Endometrial microvascular endothelial cells (primary cell): ENCODE measurements around the gene TMSB10. TPM values are rescaled to one million over a fixed set of nuclear protein-coding genes. Genes with fewer than 3 reads are reported as not detected.
"Not testable (repeated sequence)": the region's sequence is repeated elsewhere in the genome, so short reads cannot be mapped to it uniquely, and the experiment has no call there.

Experiments
- in situ Hi-C: cut with HindIII; loops from 2 replicates; pipeline ENCODE4 v1.10.0; 2017; ENCODE audit warnings: low sequenced_read_pairs, low pct_unique_long_range_greater_than_20kb; ENCODE audit errors: inconsistent ontology term
- total RNA-seq: library from RNA; depleted of rRNA; stranded (reverse); fragments of >200 nt; gene quantifications from one replicate; pipeline ENCODE4 v1.2.3, GENCODE V29; 2015; ENCODE audit errors: inconsistent ontology term

The TMSB10 gene
- total RNA-seq, 1 donor from 2014 or later: 8,106 TPM

- in situ Hi-C loops: no loop called here
These were observed 7.7 kb upstream of the TMSB10 start for GRCh38 chr2:84897773-84898172.

- in situ Hi-C loops: no loop called here
These were observed 5.9 kb upstream of the TMSB10 start for GRCh38 chr2:84899304-84900204.

DNA sequence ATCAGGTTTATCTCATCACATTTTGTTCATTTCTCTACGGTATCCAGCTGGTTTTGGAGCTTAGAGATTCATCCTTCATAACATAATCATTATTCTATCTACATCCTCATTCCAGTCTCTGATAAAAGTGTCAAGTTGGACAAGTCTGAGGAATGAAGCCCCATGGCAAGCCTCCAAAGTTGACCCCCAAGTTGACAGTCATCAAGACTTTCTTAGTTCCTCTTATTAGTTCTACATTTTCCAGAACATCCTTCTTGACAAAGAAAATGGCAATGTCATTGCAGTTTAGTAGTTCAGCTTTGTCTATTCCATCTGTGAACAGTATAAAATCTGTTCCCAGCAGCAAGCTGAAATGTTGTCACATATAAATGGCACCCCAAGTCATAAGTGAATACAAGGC is 4.5 kb upstream of the TMSB10 start:
- in situ Hi-C loops: no loop called here

DNA sequence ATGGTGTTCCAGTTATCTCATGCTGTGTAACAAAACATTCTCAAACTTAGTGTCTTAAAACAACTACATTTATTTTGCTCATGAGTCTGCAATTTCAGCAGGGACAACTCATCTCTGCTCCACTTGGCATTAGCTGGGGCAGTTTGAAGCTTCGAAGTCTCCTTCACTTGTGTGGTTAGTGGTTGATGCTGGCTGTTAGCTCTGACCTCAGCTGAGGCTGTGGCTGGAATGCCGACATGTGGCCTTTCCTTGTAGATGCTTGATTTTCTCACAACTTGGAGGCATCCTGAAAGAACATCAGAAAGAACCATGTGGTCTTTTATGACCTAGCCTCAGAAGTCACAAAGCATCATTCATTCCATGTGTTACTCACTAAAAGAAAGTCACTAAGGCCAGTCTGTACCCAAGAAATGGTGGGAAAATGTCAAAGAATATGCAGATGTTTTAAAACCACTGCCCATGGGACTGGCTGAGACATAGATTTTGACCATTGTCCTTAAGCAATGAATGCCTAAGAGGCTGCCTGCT is 3.8 kb upstream of the TMSB10 start:
- in situ Hi-C loops: no loop called here

DNA sequence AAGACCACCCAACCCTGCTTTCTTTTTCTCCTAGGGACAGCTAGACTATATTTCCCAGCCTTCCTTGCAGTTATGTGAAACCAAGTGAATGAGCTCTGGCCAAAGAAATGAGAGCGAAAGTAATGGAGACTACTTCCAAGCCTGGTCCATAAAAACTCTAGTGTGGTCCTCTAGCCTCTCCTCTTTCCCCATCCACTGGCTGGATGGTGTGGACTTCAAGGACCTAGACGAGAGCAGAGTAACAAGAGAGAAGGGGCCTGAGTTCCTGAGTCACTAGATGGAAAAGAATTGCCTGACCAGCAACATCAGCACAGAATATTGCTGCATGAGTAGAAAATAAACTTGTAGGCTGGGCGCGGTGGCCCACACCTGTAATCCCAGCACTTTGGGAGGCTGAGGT is 2.9 kb upstream of the TMSB10 start:
- in situ Hi-C loops: no loop called here

DNA sequence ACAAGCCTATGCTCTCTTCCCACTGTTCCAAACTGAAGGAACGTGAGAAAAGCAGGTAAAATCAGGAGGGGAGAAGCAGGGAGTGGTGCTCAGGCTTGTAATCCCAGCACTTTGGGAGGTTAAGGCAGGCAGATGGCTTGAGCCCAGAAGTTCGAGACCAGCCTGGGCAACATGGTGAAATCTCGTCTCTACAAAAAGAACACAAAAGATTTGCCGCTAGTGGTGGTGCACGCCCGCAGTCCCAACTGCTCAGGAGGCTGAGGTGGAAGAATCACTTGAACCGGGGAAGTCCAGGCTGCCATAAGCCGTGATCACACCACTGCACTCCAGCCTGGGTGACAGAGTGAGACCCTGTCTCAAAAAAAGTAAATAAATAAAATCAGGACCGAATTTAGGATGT is 1.3 kb upstream of the TMSB10 start:
- in situ Hi-C loops: no loop called here

DNA sequence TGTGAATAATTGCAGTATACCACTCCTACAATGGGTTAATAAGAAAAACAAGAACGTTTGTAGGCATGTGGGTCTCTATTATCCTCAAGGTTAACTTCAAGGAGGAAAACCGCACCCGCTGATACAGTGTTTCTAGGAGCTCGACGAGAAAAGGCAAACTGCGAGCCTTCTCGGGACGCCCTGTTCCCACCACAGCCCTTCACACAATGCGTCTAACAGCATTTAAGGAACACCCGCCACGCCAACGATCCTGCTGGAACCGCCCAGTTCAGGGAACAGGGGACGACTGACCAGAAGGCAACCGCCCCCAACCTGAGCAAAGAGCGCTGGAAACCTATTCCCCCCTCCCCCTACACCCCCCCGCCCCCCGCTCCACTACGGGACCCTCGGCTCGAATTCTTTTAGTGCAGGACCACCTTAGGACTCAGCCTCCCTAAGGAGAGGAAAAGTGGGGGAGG is 710 bp upstream of the TMSB10 start:
- in situ Hi-C loops: no loop called here

DNA sequence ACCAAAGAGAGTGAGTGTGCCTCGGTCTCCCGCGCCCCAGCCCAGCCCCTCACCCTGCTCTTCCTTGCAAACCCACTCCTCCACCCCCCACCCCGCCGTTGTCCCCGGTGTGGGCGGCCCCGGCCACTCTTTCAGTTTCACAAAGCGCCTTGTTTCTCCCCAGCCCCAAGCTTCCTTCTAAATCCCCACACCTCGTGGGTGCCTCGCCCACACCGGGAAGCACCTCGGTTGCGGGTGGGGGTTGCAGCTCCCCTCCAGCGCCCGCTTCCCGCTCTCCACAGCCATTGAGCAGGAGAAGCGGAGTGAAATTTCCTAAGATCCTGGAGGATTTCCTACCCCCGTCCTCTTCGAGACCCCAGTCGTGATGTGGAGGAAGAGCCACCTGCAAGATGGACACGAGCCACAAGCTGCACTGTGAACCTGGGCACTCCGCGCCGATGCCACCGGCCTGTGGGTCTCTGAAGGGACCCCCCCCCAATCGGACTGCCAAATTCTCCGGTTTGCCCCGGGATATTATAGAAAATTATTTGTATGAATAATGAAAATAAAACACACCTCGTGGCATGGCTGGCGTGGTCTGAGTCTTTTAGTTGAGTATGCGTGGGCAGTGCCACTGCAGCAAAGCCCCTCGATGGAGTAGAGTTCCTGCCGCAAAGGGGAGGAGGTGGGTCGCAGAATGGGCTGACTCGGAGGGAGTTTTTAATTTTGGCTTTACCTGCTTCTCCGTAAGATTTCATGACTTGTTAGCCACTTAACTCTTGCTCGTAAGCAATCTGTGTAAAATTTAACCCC is 848 bp downstream of the TMSB10 start:
- in situ Hi-C loops: no loop called here

GRCh38 chr2:84906900-84907714 is 1.7 kb downstream of the TMSB10 start:
- in situ Hi-C loops: no loop called here

DNA sequence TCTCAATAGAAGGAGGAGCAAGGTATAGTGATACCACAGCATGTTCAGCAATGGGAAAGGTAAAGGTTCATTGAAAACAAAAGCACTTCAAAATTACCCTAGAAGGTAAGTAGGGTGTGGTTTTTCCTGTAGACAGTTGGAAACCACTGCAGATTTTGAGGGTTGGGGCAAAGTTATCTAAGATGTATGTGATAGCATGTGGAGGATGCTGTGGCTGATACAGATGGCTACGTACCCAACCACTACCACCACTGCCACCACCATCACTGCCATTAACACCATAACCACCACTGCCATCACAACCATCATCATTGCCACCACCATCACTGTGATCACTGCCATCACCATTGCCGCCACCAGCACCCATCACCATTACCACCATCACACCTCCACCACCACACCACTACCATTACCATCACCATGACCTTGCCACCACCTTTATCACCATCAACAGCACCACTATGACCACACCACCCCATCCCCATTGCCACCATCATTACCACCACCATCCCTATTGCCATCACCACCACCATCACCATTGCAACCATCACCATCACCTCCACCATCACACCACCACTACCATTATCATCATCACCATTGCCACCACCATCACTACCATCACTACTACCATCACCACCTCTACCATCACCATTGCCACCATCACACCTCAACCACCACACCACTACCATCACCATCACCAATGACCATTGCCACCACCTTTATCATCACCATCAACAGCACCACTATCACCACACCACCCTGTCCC is 3.7 kb downstream of the TMSB10 start:
- in situ Hi-C loops: no loop called here

DNA sequence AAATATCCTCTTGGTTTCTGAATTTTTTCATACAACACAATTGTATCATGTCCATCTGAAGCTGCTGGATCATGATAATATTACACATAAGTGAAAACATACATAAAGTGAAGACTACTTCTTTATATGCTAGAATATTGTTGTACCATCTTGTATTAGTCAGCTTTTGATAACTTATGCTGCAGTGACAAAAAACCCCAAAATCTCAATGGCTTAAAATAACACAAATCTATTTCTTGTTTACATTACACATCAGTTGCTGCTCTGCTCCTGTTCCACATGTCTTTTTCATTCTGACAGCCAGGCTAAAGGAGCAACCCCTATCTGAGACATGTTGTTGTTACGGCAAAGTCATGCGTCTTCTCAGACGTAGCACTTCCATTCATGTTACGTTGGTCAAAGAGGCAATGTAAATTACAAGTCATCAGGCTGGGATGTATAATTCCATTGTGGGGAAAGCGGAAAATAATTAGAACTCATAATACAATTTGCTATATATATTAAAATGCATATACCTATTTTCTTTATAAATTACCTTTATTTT is 5.8 kb downstream of the TMSB10 start:
- in situ Hi-C loops: no loop called here

- in situ Hi-C loops: no loop called here
These were observed 7.5 kb downstream of the TMSB10 start for GRCh38 chr2:84912984-84913383.

DNA sequence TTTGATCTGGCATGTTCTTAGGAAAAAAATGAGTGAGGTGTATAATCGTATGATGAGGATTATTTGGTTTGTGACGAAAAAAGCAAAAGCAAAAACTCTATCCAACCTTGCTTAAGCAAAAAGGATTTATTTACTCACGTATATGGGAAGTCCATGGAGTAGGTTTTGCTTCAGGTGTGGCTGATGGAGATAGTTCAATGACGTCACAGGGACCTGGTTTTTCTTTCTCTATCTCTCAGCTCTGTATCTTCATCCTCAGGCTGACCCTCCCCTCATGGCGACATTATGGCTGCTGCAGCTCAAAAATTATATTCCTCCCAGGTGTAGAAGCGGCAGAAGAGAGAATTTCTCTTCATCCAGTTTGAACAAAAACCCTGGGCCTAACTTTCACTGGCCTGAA is 8.9 kb downstream of the TMSB10 start:
- in situ Hi-C loops: no loop called here

GRCh38 chr2:84915675-84916074 is 10.2 kb downstream of the TMSB10 start:
- in situ Hi-C loops: not testable (repeated sequence)

DNA sequence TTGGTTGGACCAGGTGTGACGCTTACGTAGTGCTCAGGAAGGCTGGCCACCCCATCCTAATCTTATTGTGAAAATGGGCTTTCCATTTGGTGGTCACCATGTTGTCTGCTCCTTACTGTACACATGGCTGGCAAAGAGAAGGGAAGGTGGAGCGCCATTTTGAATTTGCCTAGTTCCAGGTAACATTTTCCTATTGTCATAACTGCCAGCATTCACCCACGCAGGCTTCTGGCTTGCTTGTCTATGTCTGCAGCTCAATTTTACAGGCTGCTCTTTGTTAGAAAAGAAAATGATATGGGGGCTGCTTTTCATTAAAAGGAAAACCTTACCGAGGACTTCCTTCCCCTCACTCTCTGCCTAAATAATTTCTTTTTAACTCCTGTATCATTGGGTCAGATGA is 12.4 kb downstream of the TMSB10 start:
- in situ Hi-C loops: not testable (repeated sequence)

DNA sequence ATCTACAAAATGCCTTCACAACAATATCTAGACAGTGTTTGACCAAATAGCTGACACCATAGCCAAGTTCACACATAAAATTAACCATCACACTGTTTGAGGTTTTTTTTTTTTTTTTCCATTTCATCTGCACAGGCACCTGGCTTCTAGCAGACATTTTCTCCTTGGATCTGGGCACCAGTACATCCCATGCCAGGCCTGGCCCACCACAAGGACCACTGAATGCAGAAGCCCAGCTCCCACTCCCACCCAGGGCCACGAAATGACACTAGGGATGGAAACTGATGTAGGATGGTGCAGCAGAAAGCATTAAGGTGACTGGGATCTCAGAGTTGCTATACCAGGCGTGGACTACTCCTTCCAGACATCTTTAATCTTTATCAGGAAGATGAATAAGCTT is 13.0 kb downstream of the TMSB10 start:
- in situ Hi-C loops: no loop called here

GRCh38 chr2:84919885-84920580 is 14.6 kb downstream of the TMSB10 start:
- in situ Hi-C loops: no loop called here
